Transverse colon (tissue), 4 donors: ENCODE data around the gene FUOM.

Experiments
- EP300 ChIP-seq: sonication (generic); formaldehyde crosslinking; IDR thresholded peaks from one replicate; pipeline ENCODE4 v1.6.1; 2017; ENCODE audit warnings: antibody characterized with exemption, low read depth
- POLR2AphosphoS5 ChIP-seq, 3 donors: sonication (generic); formaldehyde crosslinking; IDR thresholded peaks; one replicate each; pipeline ENCODE4 v1.6.1; 2016; ENCODE audit warnings: antibody characterized with exemption in 3 of 3
- TF ChIP-seq, protein P1 (sequence below), 5 experiments: fragments of 200-600 bp in 3 of 5; fragments of 450-650 bp in 2 of 5; sonication (generic) in 3 of 5; IDR thresholded peaks; 1 replicate in 2 of 5; 2 replicates in 3 of 5; pipeline ENCODE4 v1.5.1; 2016 to 2017; ENCODE audit warnings: antibody characterized with exemption in 5 of 5, inconsistent platforms in 3 of 5, mild to moderate bottlenecking in 2 of 5, moderate library complexity in 1 of 5

DNA sequence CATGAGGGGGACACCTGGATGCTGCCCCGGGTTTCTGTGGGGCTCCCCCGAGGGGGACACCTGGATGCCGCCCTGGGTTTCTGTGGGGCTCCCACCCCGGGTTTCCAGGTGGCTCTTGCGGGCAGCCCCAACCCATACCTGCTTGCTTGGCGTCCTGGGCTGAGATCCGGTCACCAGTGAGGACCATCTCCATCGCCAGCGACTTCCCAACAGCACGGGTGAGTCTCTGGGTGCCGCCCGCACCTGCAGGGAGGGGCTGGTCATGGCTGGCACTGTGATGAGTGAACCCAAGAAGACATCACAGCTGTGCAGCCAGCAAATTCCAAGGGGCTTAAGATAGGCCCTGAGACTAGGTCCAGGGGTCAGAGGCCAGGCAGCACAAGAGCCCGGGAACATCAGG, 8.9 kb upstream of the FUOM start:
- no peak for TF ChIP-seq EP300
- TF ChIP-seq, protein P1, sequence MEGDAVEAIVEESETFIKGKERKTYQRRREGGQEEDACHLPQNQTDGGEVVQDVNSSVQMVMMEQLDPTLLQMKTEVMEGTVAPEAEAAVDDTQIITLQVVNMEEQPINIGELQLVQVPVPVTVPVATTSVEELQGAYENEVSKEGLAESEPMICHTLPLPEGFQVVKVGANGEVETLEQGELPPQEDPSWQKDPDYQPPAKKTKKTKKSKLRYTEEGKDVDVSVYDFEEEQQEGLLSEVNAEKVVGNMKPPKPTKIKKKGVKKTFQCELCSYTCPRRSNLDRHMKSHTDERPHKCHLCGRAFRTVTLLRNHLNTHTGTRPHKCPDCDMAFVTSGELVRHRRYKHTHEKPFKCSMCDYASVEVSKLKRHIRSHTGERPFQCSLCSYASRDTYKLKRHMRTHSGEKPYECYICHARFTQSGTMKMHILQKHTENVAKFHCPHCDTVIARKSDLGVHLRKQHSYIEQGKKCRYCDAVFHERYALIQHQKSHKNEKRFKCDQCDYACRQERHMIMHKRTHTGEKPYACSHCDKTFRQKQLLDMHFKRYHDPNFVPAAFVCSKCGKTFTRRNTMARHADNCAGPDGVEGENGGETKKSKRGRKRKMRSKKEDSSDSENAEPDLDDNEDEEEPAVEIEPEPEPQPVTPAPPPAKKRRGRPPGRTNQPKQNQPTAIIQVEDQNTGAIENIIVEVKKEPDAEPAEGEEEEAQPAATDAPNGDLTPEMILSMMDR (IDR thresholded peaks at IDR 0.05), result no peak
- no peak for TF ChIP-seq POLR2AphosphoS5 (IDR thresholded peaks at IDR 0.05)
